ENCODE results near the gene CLP1. TPM values are rescaled to one million over a fixed set of nuclear protein-coding genes. Genes with fewer than 3 reads are reported as not detected.

The CLP1 gene
- total and polyA plus RNA-seq, 4 donors, result 5.9 to 12.3 (median 8.3) TPM

- Histone ChIP-seq H3K27ac (ENCODE audit: low read depth in 1 of 2, low read length in 2 of 2) (peak within 1 kb of the TSS; percentile 97 to 99), H3K27me3 (ENCODE audit: control insufficient read depth in 4 of 4, insufficient read depth in 4 of 4, low read length in 3 of 4) (no peaks in the 10 kb centered on the region), H3K9me3 (ENCODE audit: control insufficient read depth in 4 of 4, low read length in 3 of 4) (no peaks in the 10 kb centered on the region), H3K4me1 (ENCODE audit: control insufficient read depth in 4 of 4, insufficient read depth in 4 of 4, low read length in 3 of 4) (peaks cover 2 to 23% (median 18%) of the 10 kb centered on the region in 4 donors), H3K9ac (ENCODE audit: low read depth in 1 of 2, low read length in 2 of 2) (peak within 1 kb of the TSS; percentile 95 to 98), H3K4me3 (ENCODE audit: low read depth in 1 of 3, low read length in 3 of 3) (peak within 1 kb of the TSS; percentile 94 to 98 (median 96)), H3K36me3 (ENCODE audit: control insufficient read depth in 4 of 4, insufficient read depth in 3 of 4, low read depth in 1 of 4, low read length in 3 of 4) (peaks cover 2 to 13% (median 8%) of the 10 kb centered on the region in 4 donors)
- no peak for TF ChIP-seq ATF3 (IDR thresholded peaks at IDR 0.05)
- TF ChIP-seq HNF4A (conservative IDR thresholded peaks at IDR 0.05), result no peak
- peak in 1 of 2 donors; percentile 4 for TF ChIP-seq RXRA (IDR thresholded peaks at IDR 0.05)
- TF ChIP-seq MAX (IDR thresholded peaks at IDR 0.05), result no peak
- peak; percentile 10 for TF ChIP-seq YY1 (IDR thresholded peaks at IDR 0.05)
- TF ChIP-seq GABPA (IDR thresholded peaks at IDR 0.05 in 1 of 2, conservative IDR thresholded peaks at IDR 0.05 in 1 of 2), result peak in 1 of 2 donors; percentile 63
- no peak for TF ChIP-seq NR2F2 (IDR thresholded peaks at IDR 0.05)
- TF ChIP-seq TAF1 (conservative IDR thresholded peaks at IDR 0.05), result no peak
- no peak for TF ChIP-seq RAD21 (IDR thresholded peaks at IDR 0.05)
- no peak for TF ChIP-seq FOXA2 (IDR thresholded peaks at IDR 0.05)
- TF ChIP-seq CTCF (IDR thresholded peaks at IDR 0.05; ENCODE audit: low read depth, low read length, missing input control), result peak; percentile 45
- TF ChIP-seq SP1 (IDR thresholded peaks at IDR 0.05), result no peak
- no peak for TF ChIP-seq FOXA1 (IDR thresholded peaks at IDR 0.05)
- TF ChIP-seq JUND (IDR thresholded peaks at IDR 0.05), result no peak
- TF ChIP-seq REST (IDR thresholded peaks at IDR 0.05), result no peak
- TF ChIP-seq ZBTB33 (IDR thresholded peaks at IDR 0.05), result peak; percentile 99
- TF ChIP-seq EGR1 (IDR thresholded peaks at IDR 0.05; ENCODE audit: low read depth in 2 of 2), result peak in 1 of 2 donors; percentile 13
- no peak for TF ChIP-seq HNF4G (IDR thresholded peaks at IDR 0.05)
- WGBS, result under 1% methylated on average over 96 of the region's 96 CpGs
- peak; percentile 98 for DNase-seq (ENCODE audit: low spot score)
These were observed 10.3 kb downstream of the CLP1 start, which contains the start of gene ZDHHC5 for GRCh38 chr11:57667736-57668433. ZDHHC5 (plus strand) TSS chr11:57668114; CDS start chr11:57673091, 4,977 bp downstream.

Measured in liver (tissue), 9 donors.